GM18511 (cell line): ENCODE data around the gene TMEM132D.
"Not testable (repeated sequence)": the region's sequence is repeated elsewhere in the genome, so short reads cannot be mapped to it uniquely, and the experiment has no call there.

Experiments used
- ATAC-seq: cut with Tn5 transposase; IDR thresholded peaks from one replicate; pipeline ENCODE4 v1.9.1; 2021; ENCODE audit warnings: mild to moderate bottlenecking, moderate library complexity; ENCODE audit not compliant: unreplicated experiment

TMEM132D gene

GRCh38 chr12:129080821-129081220 lies 823.0 kb downstream of the TMEM132D start:
- no peak for ATAC-seq

- no peak for ATAC-seq
These were observed 823.4 kb downstream of the TMEM132D start for GRCh38 chr12:129080391-129080790.

- ATAC-seq, result no peak
These were observed 824.1 kb downstream of the TMEM132D start for GRCh38 chr12:129079719-129080118.

- no peak for ATAC-seq
These were observed 827.1 kb downstream of the TMEM132D start for GRCh38 chr12:129076441-129077320.

GRCh38 chr12:129075460-129076208 lies 828.2 kb downstream of the TMEM132D start:
- ATAC-seq, result no peak

GRCh38 chr12:129074379-129074778 lies 829.4 kb downstream of the TMEM132D start:
- no peak for ATAC-seq

GRCh38 chr12:129073157-129073915 lies 830.5 kb downstream of the TMEM132D start:
- no peak for ATAC-seq

- ATAC-seq, result no peak
These were observed 832.5 kb downstream of the TMEM132D start for GRCh38 chr12:129071362-129071761.

GRCh38 chr12:129069886-129070285 lies 833.9 kb downstream of the TMEM132D start:
- no peak for ATAC-seq

- no peak for ATAC-seq
These were observed 835.1 kb downstream of the TMEM132D start for GRCh38 chr12:129068684-129069083.

- ATAC-seq, result no peak
These were observed 836.3 kb downstream of the TMEM132D start for GRCh38 chr12:129067491-129067890.

GRCh38 chr12:129064209-129064855 lies 839.5 kb downstream of the TMEM132D start:
- no peak for ATAC-seq

GRCh38 chr12:129063600-129063999 lies 840.2 kb downstream of the TMEM132D start:
- no peak for ATAC-seq

- ATAC-seq, result no peak
These were observed 850.6 kb downstream of the TMEM132D start for GRCh38 chr12:129053232-129053631.

- ATAC-seq, result no peak
These were observed 851.5 kb downstream of the TMEM132D start for GRCh38 chr12:129052373-129052772.

- ATAC-seq, result no peak
These were observed 853.9 kb downstream of the TMEM132D start for GRCh38 chr12:129049917-129050316.

GRCh38 chr12:129043334-129043733 lies 860.5 kb downstream of the TMEM132D start:
- ATAC-seq, result not testable (repeated sequence)

- ATAC-seq, result no peak
These were observed 867.7 kb downstream of the TMEM132D start for GRCh38 chr12:129036135-129036534.

- no peak for ATAC-seq
These were observed 869.1 kb downstream of the TMEM132D start for GRCh38 chr12:129034558-129035289.

- no peak for ATAC-seq
These were observed 875.0 kb downstream of the TMEM132D start for GRCh38 chr12:129028844-129029243.
